NOMO-1 treated with DMSO at 0.1 percent for 48 hours (cell line): ENCODE measurements around the gene CARD8.
"Not testable (repeated sequence)": the region's sequence is repeated elsewhere in the genome, so short reads cannot be mapped to it uniquely, and the experiment has no call there.

Experiments
- DNase-seq: peaks from one replicate; lab custom pipeline; 2025; ENCODE audit not compliant: unreplicated experiment; lab: John Stamatoyannopoulos, UW

CARD8 gene

GRCh38 chr19:48255376-48256303, at the start of gene CARD8:
Gene CARD8, minus strand, starts transcription at chr19:48255912. Its CDS starts 14,892 bp downstream, at chr19:48241020.
- DNase-seq: peak; percentile 98

- no peak for DNase-seq
Observed at GRCh38 chr19:48303866-48304265, 48.2 kb upstream of the CARD8 start.

DNA sequence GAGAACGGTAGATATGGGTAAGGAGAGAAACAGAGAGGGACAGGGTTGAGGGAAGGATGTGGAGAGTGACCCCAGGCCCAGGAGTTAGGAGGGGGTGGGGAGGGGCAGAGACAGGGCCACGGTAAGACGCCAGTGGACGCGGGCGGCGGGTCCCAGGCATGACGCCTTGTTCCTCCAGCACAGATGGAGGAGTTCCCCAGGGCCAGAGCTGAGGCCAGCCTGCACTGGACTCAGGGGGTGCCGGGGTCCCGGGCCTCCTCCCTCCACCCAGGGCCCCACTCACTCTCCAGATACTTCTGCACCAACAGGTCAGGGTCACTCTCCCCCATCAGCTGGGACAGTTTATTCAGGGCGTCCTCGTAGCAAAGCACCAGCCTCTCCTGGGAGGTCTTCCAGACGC, 47.7 kb upstream of the CARD8 start:
- DNase-seq: no peak

GRCh38 chr19:48302600-48302959, 46.9 kb upstream of the CARD8 start:
- DNase-seq: no peak

DNA sequence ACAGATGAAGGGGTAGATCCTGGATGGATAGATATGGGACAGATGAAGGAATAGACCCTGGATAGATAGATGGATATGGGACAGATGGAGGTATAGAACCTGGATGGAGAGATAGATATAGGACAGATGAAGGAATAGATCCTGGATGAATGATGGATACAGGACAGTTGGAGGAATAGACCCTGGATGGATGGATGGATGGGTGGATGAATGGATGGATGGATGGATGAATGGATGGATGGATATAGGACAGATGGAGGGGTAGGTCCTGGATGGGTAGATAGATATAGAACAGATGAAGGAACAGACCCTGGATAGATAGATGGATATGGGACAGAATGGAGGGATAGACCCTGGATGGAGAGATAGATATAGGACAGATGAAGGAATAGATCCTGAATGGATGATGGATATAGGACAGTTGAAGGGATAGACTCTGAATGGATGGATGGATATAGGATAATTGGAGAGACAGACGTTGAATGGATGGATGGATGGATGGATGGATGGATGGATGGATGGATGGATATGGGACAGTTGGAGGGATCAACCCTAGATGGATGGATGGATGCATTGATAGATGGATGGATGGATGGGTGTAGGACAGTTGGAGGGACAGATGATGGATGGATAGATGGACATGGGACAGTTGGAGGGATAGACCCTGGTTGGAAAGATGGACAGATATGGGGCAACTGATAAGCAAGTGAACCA, 46.3 kb upstream of the CARD8 start:
- DNase-seq: no peak

DNA sequence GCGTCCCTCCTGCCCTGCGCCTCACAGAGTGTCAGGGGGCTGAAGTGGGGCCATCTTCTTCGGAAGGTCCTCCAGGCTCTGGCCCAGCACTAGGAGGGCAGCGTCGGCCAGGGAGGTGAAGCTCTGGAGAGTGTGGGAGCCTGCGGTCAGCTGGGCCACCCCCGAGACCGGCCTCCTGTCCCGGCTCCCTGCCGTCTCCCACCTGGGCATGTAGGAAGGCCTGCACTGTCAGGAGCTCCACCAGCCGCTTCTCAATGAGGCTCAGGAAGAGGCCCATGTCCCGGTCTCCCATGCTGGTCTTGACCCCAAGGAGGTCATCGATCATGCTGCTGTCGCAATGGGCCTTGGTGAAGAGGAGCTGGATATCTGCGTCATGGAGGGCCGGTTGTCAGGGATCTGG, 42.3 kb upstream of the CARD8 start:
- no peak for DNase-seq

- DNase-seq: no peak
Observed at GRCh38 chr19:48296963-48297734, 41.4 kb upstream of the CARD8 start.

- no peak for DNase-seq
Observed at GRCh38 chr19:48295458-48295857, 39.7 kb upstream of the CARD8 start.

DNA sequence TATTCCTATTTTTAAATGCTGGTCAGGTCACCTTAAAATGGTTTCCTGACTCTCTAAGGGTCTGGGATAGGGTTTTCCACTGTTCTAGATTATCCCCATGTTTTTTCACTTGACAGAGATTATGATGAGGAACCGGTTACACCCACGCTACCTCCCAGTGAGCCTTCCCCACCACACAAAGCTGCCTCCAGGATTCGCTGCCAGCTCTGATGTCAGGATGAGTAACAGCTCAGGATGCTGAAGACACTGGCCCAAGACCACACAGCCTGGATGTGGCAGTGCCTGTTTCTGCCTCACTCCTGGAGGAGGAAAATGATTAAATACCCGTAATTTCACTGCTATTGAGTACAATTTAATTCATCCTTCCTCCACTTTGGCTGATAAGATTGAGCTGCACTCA, 37.1 kb upstream of the CARD8 start:
- no peak for DNase-seq

- not testable (repeated sequence) for DNase-seq
Observed at GRCh38 chr19:48291489-48291815, 35.7 kb upstream of the CARD8 start.

DNA sequence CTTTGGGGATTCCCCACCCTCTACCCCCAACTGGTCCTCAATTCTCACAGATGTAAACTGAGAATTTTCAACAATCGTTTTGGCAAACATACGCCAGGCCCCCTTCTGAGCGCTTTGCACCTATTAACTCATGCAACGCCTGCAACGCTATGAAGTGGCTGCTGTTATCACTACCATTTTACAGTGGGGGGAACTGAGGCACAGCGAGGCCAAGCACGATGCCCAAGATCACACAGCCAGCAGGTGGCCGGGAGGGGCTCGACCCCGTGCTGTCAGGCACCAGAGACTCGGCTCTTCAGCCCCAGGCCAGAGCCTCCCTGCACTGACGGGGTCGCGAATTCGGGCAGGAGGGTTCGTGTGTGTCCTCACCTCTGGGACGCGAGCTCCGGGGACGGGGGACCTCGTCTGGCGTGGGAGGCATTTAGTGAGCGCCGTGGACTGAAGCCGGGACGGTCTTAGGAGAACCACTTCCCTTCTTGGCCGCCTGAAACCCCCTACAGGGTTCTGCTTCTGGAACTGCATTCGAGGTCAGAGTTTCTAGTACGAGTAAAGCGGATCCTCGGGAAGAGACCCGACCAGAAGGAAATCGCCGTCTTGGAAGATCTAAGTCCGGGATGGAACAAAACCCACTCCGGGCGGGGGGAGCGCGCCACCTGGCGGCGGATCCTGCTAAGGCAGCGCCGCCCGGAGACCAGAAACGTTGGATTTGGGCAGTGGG, 35.2 kb upstream of the CARD8 start:
- peak; percentile 31 for DNase-seq

DNA sequence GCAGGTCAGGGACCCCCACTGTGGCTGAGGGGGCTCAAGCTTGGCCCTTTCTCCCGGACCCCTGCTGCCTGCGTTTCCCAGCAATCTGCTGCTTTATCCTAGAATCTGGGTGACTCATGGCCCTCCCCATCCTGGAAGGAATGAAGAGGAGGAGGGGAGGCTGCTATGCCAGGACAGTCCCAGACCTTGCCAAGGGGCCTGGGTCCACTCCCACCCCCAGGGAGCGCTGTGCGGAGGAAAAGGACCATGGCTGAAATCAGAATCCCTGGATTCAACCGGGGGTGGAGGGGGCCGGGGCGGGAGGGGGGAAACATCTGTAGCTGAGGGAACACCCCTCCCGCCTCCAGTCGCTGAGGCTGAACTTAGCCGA, 34.7 kb upstream of the CARD8 start:
- DNase-seq: no peak

DNA sequence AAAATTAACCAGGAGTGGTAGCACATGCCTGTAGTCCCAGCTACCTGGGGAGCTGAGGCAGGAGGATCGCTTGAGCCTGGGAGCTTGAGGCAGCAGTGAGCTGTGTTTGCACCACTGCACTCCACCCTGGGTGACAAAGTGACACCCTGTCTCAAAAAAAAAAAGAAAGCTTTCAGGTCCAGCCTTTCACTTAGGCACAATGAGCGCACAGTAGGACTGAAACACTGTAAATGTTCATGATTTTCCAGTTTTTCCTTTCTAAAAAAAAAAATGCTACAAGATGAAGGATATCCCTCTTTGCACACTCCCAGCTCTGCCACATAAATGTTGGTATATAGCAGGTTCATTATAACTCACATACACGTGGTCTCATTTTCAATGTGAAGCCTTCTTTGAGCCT, 32.0 kb upstream of the CARD8 start:
- DNase-seq: no peak

- no peak for DNase-seq
Observed at GRCh38 chr19:48284896-48285295, 29.2 kb upstream of the CARD8 start.

- DNase-seq: no peak
Observed at GRCh38 chr19:48283908-48284307, 28.2 kb upstream of the CARD8 start.

- no peak for DNase-seq
Observed at GRCh38 chr19:48279747-48280146, 24.0 kb upstream of the CARD8 start.

- DNase-seq: no peak
Observed at GRCh38 chr19:48274938-48275337, 19.2 kb upstream of the CARD8 start.

DNA sequence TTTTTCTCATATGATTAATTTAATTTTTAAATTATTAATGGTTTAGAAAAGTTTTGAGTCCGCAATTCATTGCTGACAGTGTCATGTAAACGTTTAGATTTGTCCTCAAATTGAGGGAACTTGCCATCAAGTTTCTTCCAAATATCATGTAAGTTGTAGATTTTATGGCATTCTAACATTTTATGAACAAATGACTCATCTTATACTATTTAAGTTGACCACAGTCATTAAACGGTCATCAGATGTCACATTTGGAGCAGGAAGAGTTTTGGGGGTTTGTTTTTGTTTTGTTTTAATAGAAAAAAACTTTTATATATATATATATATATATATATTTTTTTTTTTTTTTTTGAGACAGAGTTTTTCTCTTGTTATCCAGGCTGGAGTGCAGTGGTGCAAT, 18.5 kb upstream of the CARD8 start:
- no peak for DNase-seq

DNA sequence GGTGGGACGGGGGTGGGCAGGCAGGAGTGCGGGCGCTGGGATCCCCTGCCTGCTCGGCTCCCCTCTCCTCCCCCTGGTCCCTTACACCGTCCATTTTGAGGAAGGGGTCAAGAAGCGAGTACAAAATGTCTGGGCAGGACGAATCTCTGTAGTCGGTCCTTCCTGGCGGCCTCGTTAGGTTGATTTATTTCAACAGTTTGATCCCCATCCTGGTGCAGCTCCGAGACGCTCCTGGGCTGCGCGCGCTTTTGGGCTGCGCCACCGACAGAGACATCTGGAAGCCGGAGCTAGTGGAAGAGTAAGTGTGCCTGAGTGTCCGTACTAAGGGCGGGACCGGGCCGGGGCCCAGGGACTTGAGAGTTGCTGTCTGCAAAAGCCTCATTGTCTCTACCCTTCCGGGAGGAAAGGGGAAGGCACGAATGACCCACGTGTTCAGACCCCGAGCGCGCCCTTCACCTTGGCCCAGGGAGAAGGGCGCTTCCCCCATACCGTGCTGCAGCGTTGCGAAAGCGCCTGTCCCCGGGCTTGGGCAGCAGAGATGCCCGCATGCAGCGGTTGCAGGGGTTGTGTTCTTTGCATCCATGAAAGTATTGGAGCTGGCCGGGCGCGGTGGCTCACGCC, 15.9 kb upstream of the CARD8 start:
- DNase-seq: peak; percentile 83

- DNase-seq: not testable (repeated sequence)
Observed at GRCh38 chr19:48269617-48270026, 13.9 kb upstream of the CARD8 start.

- DNase-seq: not testable (repeated sequence)
Observed at GRCh38 chr19:48265326-48265725, 9.6 kb upstream of the CARD8 start.
